HG02870 (cell line): Measurements from ENCODE around the gene SPATS2.
"Not testable (repeated sequence)": the region's sequence is repeated elsewhere in the genome, so short reads cannot be mapped to it uniquely, and the experiment has no call there.

Experiments
- ATAC-seq: cut with Tn5 transposase; IDR thresholded peaks from one replicate; pipeline ENCODE4 v1.9.1; 2021; ENCODE audit warnings: mild to moderate bottlenecking, moderate library complexity; ENCODE audit not compliant: unreplicated experiment

Gene SPATS2

DNA sequence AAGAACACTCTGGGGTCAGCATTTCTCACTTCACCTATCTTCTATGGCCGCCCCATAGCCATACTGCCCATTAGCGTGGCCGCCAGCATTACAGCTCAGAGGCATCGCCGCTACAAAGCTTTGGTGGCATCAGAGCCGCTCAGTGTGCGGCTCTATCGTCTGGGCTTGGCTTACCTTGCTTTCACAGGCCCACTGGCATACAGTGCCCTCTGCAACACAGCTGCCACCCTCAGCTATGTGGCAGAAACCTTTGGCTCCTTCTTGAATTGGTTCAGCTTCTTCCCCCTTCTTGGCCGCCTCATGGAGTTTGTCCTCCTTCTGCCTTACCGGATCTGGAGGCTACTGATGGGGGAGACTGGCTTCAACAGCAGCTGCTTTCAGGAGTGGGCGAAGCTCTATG lies 18.0 kb upstream of the SPATS2 start:
- ATAC-seq: no peak

DNA sequence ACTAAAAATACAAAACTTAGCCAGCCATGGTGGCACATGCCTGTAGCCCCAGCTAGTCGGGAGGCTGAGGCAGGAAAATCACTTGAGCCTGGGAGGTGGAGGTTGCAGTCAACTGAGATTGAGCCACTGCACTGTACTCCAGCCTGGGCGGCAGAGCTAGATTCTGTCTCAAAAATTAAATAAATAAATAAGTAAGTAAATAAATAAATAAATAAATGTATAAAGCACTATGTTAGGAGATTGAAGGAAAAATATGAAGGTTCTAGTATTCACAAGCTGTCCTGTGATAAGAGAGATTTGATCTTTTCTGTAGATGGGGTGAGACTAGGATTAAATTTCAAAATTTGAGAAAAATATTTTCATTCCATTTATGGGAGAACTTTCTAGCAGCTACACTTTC lies 14.9 kb upstream of the SPATS2 start:
- no peak for ATAC-seq

DNA sequence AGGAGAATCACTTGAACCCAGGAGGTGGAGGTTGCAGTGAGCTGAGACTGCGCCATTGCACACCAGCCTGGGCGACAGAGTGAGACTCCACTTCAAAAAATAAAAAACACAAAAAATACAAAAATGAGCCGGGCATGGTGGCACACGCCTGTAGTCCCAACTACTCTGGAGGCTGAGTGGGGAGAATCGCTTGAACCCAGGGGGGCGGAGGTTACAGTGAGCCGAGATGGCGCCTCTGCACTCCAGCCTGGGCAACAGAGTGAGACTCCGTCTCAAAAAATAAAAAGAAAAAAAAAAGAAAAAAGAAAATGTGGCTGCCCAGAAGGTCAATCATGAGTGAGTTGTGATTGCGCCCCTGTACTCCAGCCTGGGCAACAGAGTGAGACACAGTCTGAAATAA lies 11.3 kb upstream of the SPATS2 start:
- ATAC-seq: no peak

DNA sequence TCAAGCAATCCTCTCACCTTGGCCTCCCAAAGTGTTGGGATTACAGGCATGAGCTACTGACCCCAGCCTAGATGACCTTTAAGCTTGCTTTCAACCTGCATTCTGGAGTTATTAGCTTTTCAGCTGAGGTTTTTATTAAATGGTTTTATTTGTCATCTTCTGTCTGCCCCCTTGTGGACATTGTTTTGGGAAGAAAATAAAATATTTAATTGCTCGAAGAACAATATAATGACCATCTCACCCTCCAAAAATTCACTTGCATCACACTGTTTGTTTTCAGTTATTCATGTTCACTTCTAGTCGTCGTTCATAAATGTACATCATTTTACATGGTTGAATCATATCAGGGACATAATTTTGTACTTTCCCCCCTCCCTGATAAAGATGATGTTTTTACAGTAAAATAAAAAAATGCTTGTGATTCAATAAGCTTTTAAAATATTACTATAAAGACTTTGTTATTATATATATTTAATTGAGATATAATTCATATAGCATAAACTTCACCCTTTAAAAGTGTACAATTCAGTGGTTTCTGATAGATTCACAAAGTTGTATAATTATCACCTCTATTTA lies 10.1 kb upstream of the SPATS2 start:
- ATAC-seq: no peak

DNA sequence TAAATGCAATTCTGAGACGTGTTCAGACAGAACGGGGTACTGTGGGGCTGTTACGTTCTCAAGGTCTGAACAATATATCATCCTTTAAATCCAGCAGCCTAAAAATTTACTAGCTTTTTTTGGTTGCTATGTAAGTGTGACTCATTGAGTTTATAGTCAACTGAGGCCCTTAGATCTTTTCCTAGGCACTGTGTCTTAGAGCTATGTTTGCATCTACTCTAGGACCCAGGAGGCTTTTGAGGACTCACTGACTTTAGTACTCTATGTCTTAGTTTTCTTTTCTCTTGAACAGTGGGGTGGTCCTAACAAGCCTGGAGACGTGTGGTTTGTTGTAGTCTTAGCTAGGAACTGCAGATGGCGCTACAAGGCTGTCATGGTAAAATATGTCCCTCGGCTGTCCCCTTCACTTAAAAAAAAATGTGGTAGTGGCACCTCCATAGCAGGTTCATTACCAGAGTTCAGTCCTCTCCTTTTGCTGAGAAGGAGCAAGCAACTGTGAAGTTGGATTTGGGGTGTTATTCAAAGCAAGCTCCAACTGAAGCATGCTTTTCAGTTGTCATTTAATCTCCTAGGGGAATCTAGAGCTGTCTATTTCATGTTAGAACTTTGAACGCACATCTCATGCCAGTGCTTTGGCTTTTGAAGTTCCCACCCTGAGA lies 8.7 kb upstream of the SPATS2 start:
- ATAC-seq: no peak

DNA sequence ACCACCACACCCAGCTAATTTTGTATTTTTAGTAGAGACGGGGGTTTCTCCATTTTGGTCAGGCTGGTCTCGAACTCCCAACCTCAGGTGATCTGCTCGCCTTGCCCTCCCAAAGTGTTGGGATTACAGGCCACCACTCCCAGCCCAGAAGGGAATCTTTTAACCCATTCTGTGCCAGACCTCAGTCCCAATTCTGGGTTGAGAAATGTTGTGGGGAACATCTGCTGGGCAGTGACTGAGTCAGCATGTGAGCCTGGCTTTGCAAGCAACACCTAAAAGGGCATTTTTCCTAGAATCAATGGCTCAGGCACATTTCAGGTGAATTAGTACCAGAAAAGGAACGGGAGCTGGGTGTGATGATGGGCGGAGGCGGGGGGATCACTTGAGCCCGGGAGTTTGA lies 7.6 kb upstream of the SPATS2 start:
- no peak for ATAC-seq

DNA sequence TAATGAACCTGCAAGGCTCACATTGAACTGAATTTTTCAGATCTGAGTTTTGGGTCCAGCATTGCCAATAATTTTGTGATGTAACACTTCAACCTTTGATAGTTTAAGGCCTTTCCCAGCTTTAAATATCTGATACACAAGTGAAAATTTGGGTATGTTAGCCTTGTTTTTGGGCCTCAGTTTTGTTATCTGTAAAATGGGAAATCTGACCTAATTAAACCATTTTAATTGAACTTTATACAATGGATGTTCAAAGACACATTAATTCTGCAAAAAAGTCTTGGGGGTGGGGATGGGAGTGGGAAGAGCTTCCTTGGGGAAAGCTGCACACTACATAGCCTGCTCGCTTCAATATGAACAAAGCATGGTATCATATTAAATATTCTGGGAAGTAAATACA lies 5.2 kb upstream of the SPATS2 start:
- no peak for ATAC-seq

DNA sequence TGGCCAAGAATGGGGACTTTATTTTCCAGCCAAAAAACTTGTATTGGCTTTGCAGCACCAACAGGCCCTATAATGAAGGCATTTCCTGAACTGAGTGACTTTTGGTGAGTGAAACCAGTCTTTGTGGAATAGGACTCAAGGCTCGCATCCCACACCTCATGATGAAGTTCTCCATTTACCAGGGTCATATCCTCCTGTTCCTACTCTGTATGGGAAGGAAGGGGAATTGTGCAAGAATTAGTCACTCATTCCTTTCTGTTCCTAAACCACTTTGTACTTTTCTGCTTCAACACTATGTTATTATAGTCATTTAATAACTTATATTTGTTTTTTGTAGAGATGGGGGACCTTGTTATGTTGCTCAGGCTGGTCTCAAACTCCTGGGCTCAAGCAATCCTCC lies 2.3 kb upstream of the SPATS2 start:
- ATAC-seq: no peak

DNA sequence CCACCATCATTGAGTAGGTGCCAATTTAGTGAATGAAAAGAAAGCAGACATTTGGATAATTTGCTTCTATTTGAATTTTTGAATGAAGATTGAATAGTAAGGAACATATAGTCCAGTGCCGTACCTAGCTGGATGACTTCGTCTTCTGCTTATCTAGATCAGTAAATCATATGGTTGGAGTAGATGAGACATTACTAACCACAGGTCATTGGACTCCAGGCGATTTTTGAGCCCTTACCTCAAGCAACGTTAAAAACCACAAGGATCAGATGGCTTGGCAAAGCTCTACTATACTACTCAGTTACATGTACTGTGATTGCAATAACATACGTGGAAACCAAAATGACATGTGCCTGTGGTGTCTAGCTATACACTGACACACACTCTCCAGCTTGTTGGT lies 1.7 kb upstream of the SPATS2 start:
- ATAC-seq: no peak

DNA sequence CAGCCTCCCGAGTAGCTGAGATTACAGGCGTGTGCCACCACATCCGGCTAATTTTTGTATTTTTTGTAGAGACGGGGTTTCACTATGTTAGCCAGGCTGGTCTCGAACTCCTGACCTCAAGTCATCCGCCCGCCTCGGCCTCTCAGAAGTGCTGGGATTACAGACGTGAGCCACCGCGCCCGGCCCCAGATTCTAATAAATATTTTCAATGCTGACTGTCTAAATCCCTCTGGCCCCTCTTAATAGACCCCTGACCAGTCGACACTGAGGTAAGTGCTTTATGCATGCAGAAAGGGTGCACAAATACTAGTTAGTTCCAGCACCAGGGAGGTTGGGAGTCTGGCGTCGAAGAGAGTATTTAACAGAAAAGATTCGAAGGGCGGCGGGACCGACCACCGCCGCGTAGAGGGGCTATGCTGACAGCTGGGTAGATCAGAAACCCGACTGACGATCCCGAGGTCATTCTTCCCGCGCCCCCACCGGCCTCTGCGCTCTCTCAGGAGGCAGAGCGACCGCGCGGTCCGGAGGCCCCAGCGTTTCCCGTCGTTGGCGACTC lies 1.1 kb upstream of the SPATS2 start:
- peak; percentile 7 for ATAC-seq

DNA sequence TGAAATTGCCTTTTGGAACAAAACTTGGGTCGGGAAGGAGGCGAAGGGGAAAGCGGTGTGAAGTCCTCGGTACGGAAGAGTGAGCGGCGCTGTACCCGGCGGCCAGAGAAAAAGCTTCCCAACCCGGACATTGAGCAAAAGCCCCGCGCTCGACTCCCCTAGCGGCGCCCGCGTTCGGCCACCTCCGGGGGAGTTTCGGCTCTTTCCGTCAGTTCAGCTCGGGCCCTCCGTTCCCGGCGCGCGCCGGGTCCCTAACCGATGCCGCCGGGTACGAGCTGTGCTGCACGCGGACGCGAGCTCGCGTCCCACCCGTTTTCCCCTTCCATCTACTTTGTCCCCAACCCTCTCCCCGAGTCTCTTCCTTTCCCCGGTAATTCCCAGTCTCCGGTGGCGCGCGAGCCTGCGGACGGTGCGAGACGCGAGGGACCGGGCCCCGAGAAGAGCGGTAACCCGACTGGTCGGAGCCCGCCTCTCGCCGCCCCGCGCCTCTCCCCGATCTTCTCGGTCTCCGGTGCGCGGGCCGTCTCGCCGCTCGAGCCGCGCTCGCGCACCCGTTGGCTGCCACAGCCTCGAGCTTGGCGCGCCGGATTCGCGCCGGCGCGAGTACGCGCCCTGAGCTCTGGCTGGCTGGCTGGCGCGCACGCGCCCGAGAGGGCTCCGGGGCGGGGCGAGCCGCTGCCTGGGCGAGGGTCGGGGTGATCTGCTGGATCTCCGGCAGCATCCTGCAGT lies 446 bp upstream of the SPATS2 start:
- peak; percentile 60 for ATAC-seq

DNA sequence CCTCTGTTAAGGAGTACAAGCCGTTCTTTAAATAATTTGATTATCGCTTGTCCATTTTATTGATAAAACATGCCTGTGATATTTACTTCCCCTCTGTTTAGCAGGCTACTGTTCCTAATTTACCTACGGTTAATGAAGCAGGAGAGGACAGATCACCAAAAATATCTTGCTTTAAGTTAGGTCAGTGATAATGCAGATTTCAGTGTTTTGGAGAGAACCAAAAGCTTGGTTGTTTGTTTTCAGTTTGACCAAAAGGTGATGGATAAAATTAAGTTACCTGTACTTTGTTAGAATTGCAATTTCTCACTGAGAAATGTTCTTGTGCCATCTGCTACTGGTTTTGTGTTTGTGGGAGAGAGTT lies 958 bp downstream of the SPATS2 start:
- ATAC-seq: no peak

DNA sequence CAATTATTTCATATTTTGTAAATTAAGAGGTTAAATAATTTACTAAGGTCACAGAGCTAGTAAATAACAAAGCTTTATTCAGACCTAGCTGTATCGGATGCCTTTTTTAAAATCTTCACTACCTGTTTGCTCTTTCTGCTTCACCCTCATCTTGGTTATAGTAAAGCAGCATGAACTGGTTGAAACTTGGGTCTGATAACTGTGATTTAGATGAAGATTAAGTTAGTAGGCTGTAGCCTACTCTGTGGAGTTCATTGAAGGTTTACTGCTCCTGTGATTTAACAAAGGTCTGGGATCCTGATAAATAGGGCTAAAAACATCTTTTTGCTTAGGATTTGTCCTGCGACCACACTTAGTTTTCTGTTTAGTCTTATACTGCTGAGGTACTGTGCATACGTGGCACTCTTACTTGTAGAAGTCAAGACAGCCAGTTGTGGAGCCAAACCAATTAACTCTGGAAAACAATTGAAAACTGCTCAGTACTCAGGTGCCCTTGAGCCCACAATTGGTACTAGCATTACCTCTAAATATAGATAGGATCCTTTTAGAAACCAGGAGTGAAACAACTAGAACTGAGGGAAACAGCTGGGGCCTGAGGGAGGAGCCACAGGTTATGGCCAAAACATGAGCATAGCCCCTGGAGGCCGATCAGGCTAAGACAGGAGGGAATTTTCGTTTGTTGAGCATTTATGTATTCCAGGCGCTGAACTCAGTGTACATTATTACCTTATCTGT lies 2.3 kb downstream of the SPATS2 start:
- ATAC-seq: peak; percentile 42

DNA sequence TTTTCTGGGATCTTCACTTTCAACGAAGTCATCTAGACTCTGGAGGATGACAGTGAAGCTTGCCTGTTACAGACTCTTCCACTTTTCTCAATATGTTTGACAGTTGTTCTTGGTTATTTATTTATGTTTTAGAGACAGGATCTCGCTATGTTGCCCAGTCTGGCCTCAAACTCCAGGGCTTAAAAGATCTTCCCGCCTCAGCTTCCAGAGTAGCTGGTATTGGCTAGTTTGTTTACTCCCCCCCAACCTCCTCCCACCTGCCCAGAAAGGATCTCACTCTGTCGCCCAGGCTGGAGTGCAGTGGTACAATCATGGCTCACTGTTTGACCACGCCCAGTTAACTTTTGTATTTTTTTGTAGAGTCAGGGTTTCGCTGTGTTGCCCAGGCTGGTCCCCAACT lies 3.3 kb downstream of the SPATS2 start:
- ATAC-seq: no peak

DNA sequence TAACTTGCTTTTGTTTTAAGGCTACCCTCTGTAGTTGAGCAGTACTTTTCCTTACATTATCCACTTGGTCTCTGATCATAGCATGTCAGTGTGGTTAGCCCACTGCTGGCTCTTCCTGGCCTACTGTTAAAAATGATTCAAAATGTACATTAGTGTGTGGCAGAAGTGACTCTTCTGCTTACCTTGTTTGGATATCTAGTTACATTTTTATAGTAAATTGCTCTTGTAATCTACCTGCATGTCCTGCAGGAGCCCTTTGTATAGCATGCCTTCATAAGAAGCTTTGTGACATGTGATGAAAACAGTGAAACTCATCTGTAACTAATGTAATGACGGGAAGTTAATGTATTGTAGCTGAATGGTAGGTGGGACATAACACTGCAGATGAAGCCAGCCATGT lies 8.1 kb downstream of the SPATS2 start:
- no peak for ATAC-seq

DNA sequence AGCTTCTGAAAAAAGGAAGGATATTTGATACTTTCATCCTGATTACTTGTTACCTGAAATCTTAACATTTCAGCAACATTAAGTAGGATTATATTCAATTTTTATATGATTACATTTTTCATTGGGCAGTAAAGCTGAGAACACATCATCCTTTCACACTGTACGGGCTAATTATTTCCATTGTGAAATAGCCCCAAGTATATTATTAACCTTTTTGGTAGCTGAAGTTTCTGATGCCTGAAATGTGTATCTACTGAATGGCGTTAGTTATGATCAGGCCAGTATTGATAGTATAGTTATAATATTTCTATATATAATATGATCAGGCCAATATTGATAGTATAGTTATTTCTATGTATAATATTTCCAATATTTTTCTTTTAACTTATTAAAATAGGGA lies 10.1 kb downstream of the SPATS2 start:
- no peak for ATAC-seq

DNA sequence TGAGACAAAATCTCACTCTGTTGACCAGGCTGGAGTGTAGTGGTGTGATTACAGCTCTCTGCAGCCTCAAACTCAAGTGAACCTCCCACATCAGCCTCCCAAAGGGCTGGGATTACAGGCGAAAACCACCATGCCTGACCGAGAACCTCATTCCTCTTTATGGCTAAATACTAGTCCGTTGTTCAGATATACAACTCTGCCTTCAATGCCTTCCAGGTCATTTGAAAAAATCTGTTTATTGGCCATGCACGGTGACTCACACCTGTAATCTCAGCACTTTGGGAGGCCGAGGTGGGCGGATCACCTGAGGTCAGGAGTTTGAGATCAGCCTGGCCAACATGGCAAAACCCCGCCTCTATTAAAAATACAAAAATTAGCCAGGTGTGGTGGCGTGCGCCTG lies 12.9 kb downstream of the SPATS2 start:
- ATAC-seq: not testable (repeated sequence)

DNA sequence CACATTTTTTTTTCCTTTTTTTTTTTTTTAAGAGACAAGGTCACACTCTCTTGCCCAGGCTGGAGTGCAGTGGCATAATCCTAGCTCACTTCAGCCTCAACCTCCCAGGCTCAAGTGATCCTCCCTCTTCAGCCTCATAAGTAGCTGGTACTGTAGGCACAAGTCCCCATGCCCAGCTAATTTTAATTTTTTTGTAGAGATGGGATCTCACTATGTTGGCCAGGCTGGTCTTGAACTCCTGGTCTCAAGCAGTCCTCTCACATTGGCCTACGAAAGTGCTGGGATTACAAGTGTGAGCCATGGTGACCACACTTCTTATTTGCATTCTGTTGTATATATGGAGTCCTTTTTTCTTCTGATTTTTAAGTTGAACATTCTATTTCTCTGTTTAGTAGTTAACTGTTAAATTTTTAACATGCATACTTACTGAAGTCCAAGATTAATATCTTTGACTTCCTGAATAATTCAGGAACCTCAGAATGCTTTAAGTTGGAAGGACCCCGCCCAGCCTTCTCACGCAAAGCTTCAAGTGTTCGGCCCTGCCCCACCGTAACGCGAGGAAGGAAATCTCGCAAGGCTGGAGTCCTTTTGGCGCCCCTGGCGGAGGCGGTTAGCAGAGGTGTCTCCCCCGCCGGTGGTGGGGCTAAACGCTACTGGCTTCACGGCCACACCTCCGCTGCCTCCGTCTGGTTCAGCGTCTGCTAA lies 21.6 kb downstream of the SPATS2 start:
- ATAC-seq: no peak

DNA sequence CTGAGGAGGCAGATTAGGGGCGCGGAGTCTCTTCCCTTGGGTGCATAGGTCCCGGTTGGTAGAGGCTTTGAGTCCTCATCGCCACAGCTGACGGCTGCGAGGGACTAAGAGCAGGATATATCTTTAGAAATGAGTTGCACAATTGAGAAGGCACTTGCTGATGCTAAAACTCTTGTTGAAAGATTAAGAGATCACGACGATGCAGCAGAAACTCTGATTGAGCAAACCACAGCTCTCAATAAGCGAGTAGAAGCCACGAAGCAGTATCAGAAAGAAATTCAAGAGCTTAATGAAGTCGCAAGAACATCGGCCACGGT lies 22.1 kb downstream of the SPATS2 start:
- no peak for ATAC-seq

DNA sequence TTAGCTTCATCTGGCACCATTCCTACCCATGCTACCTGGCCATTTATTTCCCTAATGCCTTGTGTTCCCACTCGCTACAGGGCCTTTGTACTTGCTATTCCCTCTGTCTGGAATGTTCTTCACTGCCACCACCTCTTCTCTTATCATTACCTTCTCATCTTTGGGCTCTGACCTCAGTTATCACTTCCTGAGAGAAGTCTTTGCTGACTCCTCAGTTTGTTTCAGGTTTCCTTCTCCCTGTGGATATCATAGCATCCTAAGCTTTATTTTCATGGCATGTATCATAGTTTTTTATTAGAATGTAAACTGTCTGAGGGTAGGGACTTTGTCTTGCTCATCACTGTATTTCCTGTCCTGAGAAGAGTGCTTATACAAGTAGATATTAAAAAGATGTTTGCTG lies 29.7 kb downstream of the SPATS2 start:
- no peak for ATAC-seq

DNA sequence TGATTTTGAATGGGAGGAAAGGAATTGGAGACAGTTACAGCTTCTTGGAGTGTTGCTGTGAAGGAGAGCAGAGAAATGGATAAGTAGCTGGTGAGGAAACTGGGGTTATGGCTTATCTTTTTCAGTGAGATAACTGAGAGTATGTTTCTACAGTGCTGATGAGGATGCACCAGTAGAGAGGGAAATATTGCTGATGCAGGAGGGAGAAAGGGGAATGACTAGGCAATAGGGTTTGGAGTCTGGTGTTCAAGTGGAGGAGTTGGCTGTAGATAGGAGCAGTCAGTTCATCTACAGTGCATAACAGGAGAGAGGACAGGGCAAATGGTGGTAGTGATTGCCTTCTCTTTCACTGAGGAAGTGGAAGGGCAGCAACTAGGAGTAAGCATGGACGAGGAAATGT lies 33.0 kb downstream of the SPATS2 start:
- no peak for ATAC-seq
